H9 (cell line): ENCODE data around the gene LRRC8B. TPM values are rescaled to one million over a fixed set of nuclear protein-coding genes. Genes with fewer than 3 reads are reported as not detected.
"Not testable (repeated sequence)": the region's sequence is repeated elsewhere in the genome, so short reads cannot be mapped to it uniquely, and the experiment has no call there.

Source experiments
- DNase-seq: peaks from one replicate; pipeline ENCODE4 v3.0.0-alpha.2; 2017
- H2AFZ ChIP-seq: one replicate; pipeline ENCODE4 v1.6.1; 2013; ENCODE audit warnings: mild to moderate bottlenecking, low read length, control low read depth, moderate library complexity
- H2AK5ac ChIP-seq: 2 replicates; pipeline ENCODE4 v1.6.1; 2013; ENCODE audit warnings: low read length, control low read depth, mixed read lengths; ENCODE audit not compliant: insufficient read length
- H2BK120ac ChIP-seq: one replicate; pipeline ENCODE4 v1.6.1; 2013; ENCODE audit warnings: low read depth, mild to moderate bottlenecking, low read length, control low read depth, inconsistent platforms; ENCODE audit not compliant: poor library complexity, severe bottlenecking
- H2BK12ac ChIP-seq: 2 replicates; pipeline ENCODE4 v1.6.1; 2013; ENCODE audit warnings: low read length, control low read depth, mixed read lengths, low read depth; ENCODE audit not compliant: insufficient read length
- H2BK15ac ChIP-seq: 2 replicates; pipeline ENCODE4 v1.6.1; 2013; ENCODE audit warnings: low read depth, low read length, control low read depth
- H2BK20ac ChIP-seq: one replicate; pipeline ENCODE4 v1.6.1; 2013; ENCODE audit warnings: low read depth, mild to moderate bottlenecking, low read length, control low read depth, inconsistent platforms; ENCODE audit not compliant: poor library complexity, severe bottlenecking
- H2BK5ac ChIP-seq: 2 replicates; pipeline ENCODE4 v1.6.1; 2013; ENCODE audit warnings: low read length, control low read depth, mixed read lengths; ENCODE audit not compliant: insufficient read length
- H3K14ac ChIP-seq: 2 replicates; pipeline ENCODE4 v1.6.1; 2013; ENCODE audit warnings: low read length, control low read depth; ENCODE audit not compliant: insufficient read depth
- H3K18ac ChIP-seq: 2 replicates; pipeline ENCODE4 v1.6.1; 2013; ENCODE audit warnings: low read depth, mild to moderate bottlenecking, mixed read lengths, low read length, control low read depth; ENCODE audit not compliant: insufficient read length
- H3K23ac ChIP-seq: 2 replicates; pipeline ENCODE4 v1.6.1; 2013; ENCODE audit warnings: low read length, control low read depth, mixed read lengths, low read depth; ENCODE audit not compliant: insufficient read length
- H3K23me2 ChIP-seq: 2 replicates; pipeline ENCODE4 v1.6.1; 2013; ENCODE audit warnings: low read depth, mild to moderate bottlenecking, mixed read lengths, low read length, control low read depth; ENCODE audit not compliant: insufficient read length, poor library complexity, severe bottlenecking
- H3K27ac ChIP-seq: 2 replicates; pipeline ENCODE4 v1.5.1; 2013; ENCODE audit warnings: low read length, control low read depth, mixed read lengths, low read depth; ENCODE audit not compliant: insufficient read length
- H3K27me3 ChIP-seq: 2 replicates; pipeline ENCODE4 v1.6.1; 2013; ENCODE audit warnings: low read length, control low read depth, inconsistent platforms; ENCODE audit not compliant: insufficient read depth
- H3K4ac ChIP-seq: 2 replicates; pipeline ENCODE4 v1.6.1; 2013; ENCODE audit warnings: low read depth, mild to moderate bottlenecking, control low read depth, inconsistent platforms, low read length, moderate library complexity
- H3K4me1 ChIP-seq: 2 replicates; pipeline ENCODE4 v1.6.1; 2013; ENCODE audit warnings: low read length, control low read depth, inconsistent platforms; ENCODE audit not compliant: insufficient read depth
- H3K4me2 ChIP-seq: 2 replicates; pipeline ENCODE4 v1.6.1; 2013; ENCODE audit warnings: low read length, control low read depth, mixed read lengths; ENCODE audit not compliant: insufficient read length, insufficient read depth
- H3K56ac ChIP-seq: 2 replicates; pipeline ENCODE4 v1.6.1; 2013; ENCODE audit warnings: low read depth, mild to moderate bottlenecking, mixed read lengths, low read length, control low read depth; ENCODE audit not compliant: insufficient read length
- H3K79me1 ChIP-seq: 2 replicates; pipeline ENCODE4 v1.6.1; 2013; ENCODE audit warnings: low read depth, mild to moderate bottlenecking, moderate library complexity, low read length, control low read depth, inconsistent platforms; ENCODE audit not compliant: insufficient read depth, poor library complexity, severe bottlenecking
- H3K79me2 ChIP-seq: 2 replicates; pipeline ENCODE4 v1.6.1; 2013; ENCODE audit warnings: low read length, control low read depth, inconsistent platforms; ENCODE audit not compliant: insufficient read depth
- H3K9ac ChIP-seq: 2 replicates; pipeline ENCODE4 v1.6.1; 2013; ENCODE audit warnings: low read length, control low read depth, mixed read lengths; ENCODE audit not compliant: insufficient read length; ENCODE audit errors: extremely low read depth
- H3K9me3 ChIP-seq: one replicate; pipeline ENCODE4 v1.6.1; 2013; ENCODE audit warnings: low read depth, low read length, inconsistent platforms; ENCODE audit not compliant: control insufficient read depth
- H3T11ph ChIP-seq: one replicate; pipeline ENCODE4 v1.6.1; 2013; ENCODE audit warnings: mild to moderate bottlenecking, low read length, control low read depth, inconsistent platforms
- H4K20me1 ChIP-seq: one replicate; pipeline ENCODE4 v1.6.1; 2013; ENCODE audit not compliant: control insufficient read depth, insufficient read length, insufficient read depth
- H4K5ac ChIP-seq: 2 replicates; pipeline ENCODE4 v1.6.1; 2013; ENCODE audit warnings: low read depth, mild to moderate bottlenecking, mixed read lengths, low read length, control low read depth; ENCODE audit not compliant: insufficient read length
- H4K8ac ChIP-seq: replicated peaks from 2 replicates; pipeline ENCODE4 v1.6.1; 2013; ENCODE audit warnings: low read length, control low read depth, mixed read lengths, low read depth; ENCODE audit not compliant: insufficient read length
- H4K91ac ChIP-seq: 2 replicates; pipeline ENCODE4 v1.6.1; 2013; ENCODE audit warnings: low read depth, mild to moderate bottlenecking, moderate library complexity, mixed read lengths, low read length, control low read depth; ENCODE audit not compliant: insufficient read length
- H3K27ac Mint-ChIP-seq, 3 experiments: 2 replicates in 2 of 3; 3 replicates in 1 of 3; pipeline ENCODE4 v1.8.0; 2020 to 2021; ENCODE audit warnings: mixed read lengths in 3 of 3, mild to moderate bottlenecking in 1 of 3, moderate library complexity in 1 of 3
- H3K27me3 Mint-ChIP-seq: 2 replicates; pipeline ENCODE4 v1.8.0; 2021; ENCODE audit warnings: low read depth, mild to moderate bottlenecking, moderate library complexity, mixed read lengths
- H3K36me3 Mint-ChIP-seq, 3 experiments: 2 replicates in 2 of 3; 3 replicates in 1 of 3; pipeline ENCODE4 v1.8.0; 2020 to 2021; ENCODE audit warnings: low read depth in 3 of 3, mixed read lengths in 3 of 3; ENCODE audit not compliant: insufficient read depth in 1 of 3
- H3K4me1 Mint-ChIP-seq, 2 experiments: 2 replicates each; pipeline ENCODE4 v1.8.0; 2020; ENCODE audit warnings: mixed read lengths in 2 of 2
- H3K4me3 Mint-ChIP-seq, 2 experiments: 2 replicates in 1 of 2; 3 replicates in 1 of 2; pipeline ENCODE4 v1.8.0; 2020 to 2021; ENCODE audit warnings: mild to moderate bottlenecking in 2 of 2, mixed read lengths in 2 of 2, moderate library complexity in 1 of 2
- H3K9me3 Mint-ChIP-seq, 2 experiments: 2 replicates in 1 of 2; 3 replicates in 1 of 2; pipeline ENCODE4 v1.8.0; 2020; ENCODE audit warnings: mild to moderate bottlenecking in 2 of 2, mixed read lengths in 2 of 2, moderate library complexity in 1 of 2
- CTCF ChIP-seq: fragments of 200-600 bp; sonication (generic); conservative IDR thresholded peaks from 3 replicates; pipeline ENCODE4 v1.8.0; 2021; ENCODE audit warnings: antibody characterized with exemption, mild to moderate bottlenecking
- WGBS: extraction: QIAGEN DNeasy Blood & Tissue Kit; methylation state at CpG from one replicate; pipeline ENCODE4 v1.1.7; 2013; ENCODE audit warnings: missing lambda C conversion rate, low lambda C conversion rate, mixed read lengths; ENCODE audit not compliant: insufficient read length; ENCODE audit errors: extremely low coverage; 5-methylcytosine and 5-hydroxymethylcytosine counted together
- total RNA-seq: library from RNA; stranded (reverse); gene quantifications from 2 replicates; pipeline ENCODE4 v1.2.1, GENCODE V29; 2021

LRRC8B gene
- total RNA-seq, 1 experiment from 2014 or later, result 33.2 TPM

GRCh38 chr1:89542345-89542744, 17.7 kb downstream of the LRRC8B start:
- Histone ChIP-seq H2BK120ac (no peak overlapping the region), H3K27ac (no peak overlapping the region), H2BK20ac (no peak overlapping the region), H3K14ac (no peak overlapping the region), H2AFZ (no peak overlapping the region), H3K4me2 (no peak overlapping the region), H4K8ac (no peak overlapping the region), H3K56ac (no peak overlapping the region), H2BK5ac (no peak overlapping the region), H2BK15ac (no peak overlapping the region), H2BK12ac (no peak overlapping the region), H3K23me2 (no peaks in the 10 kb centered on the region), H3K9ac (no peak overlapping the region), H3K27me3 (no peaks in the 10 kb centered on the region), H3K4me1 (no peaks in the 10 kb centered on the region), H3K79me2 (peaks cover 9% of the 10 kb centered on the region; the same call in 1 of the 2 replicates), H2AK5ac (no peak overlapping the region), H3K23ac (no peak overlapping the region), H4K91ac (no peak overlapping the region), H3K79me1 (peaks cover 3% of the 10 kb centered on the region), H3K9me3 (no peaks in the 10 kb centered on the region), H3K18ac (no peak overlapping the region), H4K5ac (no peak overlapping the region), H4K20me1 (no peaks in the 10 kb centered on the region), H3T11ph (no peak overlapping the region), H3K4ac (no peak overlapping the region)
- H3K36me3 Mint-ChIP-seq, result peaks cover 0 to 5% (median 0%) of the 10 kb centered on the region in 3 experiments; a peak in 2 of 7 replicates
- no peaks in the 10 kb centered on the region for H3K9me3 Mint-ChIP-seq
- H3K4me1 Mint-ChIP-seq, result peaks cover 10 to 13% of the 10 kb centered on the region in 2 experiments
- no peak overlapping the region for H3K4me3 Mint-ChIP-seq
- no peaks in the 10 kb centered on the region for H3K27me3 Mint-ChIP-seq
- no peak for TF ChIP-seq CTCF
- no CpG with 5 or more reads among the region's 1 CpG for WGBS
- H3K27ac Mint-ChIP-seq, result no peak overlapping the region
- no peak for DNase-seq

GRCh38 chr1:89543632-89544031, 19.0 kb downstream of the LRRC8B start:
- not testable (repeated sequence) for H2AFZ ChIP-seq, H3K23me2 ChIP-seq, H4K5ac ChIP-seq, H3K14ac ChIP-seq, H2BK15ac ChIP-seq, H2BK5ac ChIP-seq, H3K27me3 ChIP-seq, H3K56ac ChIP-seq, H3K4me3 Mint-ChIP-seq, DNase-seq, H3K9me3 ChIP-seq, H3K4ac ChIP-seq, H2BK120ac ChIP-seq, H2BK20ac ChIP-seq, H4K20me1 ChIP-seq, H4K91ac ChIP-seq, H4K8ac ChIP-seq, H3K79me1 ChIP-seq, H3K4me2 ChIP-seq, H3K27ac Mint-ChIP-seq, H2BK12ac ChIP-seq, H3K18ac ChIP-seq, H3K36me3 Mint-ChIP-seq, H3K27me3 Mint-ChIP-seq, H3K9me3 Mint-ChIP-seq, H3K4me1 ChIP-seq, H3K79me2 ChIP-seq, H3K27ac ChIP-seq, H2AK5ac ChIP-seq, H3K23ac ChIP-seq, H3K9ac ChIP-seq, H3T11ph ChIP-seq
- peaks cover 12 to 16% of the 10 kb centered on the region in 2 experiments for H3K4me1 Mint-ChIP-seq
- no CpG with 5 or more reads among the region's 1 CpG for WGBS
